CD4-positive, alpha-beta T cell treated with Interferon alpha-2 for 1 hour (primary cell): ENCODE results near the gene SLAMF8.
A peak's percentile ranks its signal among the peaks of the same experiment; 100 is the strongest.

Experiments
- DNase-seq, 2 donors: peaks; one replicate each; pipeline ENCODE4 v3.0.0-alpha.2; 2020 to 2022

SLAMF8 gene

DNA sequence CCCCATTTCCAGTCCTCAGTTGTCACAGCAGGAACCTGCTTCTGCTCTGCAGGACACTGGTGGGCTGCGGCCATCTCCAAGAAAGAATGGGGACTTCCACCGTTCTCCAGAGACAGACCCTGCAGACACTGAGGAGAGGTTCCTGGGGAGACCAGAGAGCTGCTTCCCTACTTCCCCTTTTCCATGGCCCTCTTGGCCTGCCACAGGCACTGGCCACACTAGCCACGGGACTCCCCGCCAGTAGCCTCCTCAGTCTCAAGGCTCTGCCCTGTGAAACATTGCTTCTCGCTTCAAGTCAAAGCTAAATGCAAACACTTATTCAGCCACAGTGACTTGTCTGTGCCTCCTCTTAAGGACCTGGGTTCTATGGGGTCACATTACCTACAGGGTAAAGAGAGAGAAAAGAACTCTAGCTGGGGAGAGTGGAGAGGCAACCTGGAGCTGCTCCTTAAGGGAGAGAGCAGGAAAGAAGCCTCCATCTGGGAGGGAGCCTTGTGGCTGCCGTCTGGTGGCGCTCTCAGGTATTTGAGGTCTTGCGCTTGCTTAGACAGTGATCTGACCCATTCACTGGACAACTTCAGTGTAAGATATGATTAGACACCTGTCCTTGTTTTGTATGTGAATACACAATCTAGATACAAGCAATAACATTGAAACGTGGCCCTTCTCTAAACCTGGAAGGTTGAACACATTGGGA is 5.4 kb upstream of the SLAMF8 start:
- DNase-seq, result no peak

DNA sequence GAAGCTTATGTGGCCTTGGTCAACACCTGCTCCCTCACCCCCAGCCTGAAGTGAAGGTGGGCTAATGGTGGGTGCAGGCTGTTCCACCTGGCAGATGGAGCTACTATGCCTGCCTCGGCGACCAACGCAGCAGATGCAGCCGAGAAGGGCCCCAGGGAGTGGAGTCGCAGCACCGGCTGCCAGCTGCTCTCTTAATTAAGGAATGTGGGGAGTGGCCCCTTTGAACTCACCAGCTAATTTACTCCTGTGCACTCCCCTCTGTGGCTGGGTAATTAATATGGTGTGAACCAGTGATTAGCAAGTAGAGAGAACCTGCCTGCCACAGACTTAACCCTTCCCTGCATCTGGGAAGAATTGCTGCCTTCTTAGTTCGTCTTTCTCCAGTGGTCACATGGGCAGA is 3.3 kb upstream of the SLAMF8 start:
- DNase-seq, result no peak

DNA sequence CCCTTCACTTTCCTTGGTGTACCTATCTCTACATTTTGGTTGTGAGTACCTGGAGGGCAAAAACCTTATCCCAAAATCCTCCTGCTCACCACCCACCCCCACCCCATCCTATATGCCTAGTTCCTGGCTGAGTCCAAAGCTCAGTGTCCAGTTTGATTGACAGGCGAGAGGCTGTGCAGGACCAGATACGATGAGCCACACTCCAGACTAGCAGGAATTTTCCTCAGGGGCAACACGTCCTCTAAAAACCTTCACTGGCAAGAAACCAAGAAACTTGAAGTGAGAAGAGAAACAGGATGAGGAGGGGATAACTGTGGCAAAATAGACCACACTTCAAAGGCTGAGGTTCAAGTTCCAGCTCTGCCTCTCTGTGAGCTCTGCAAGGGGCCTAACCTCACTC is 1.1 kb upstream of the SLAMF8 start:
- no peak for DNase-seq

DNA sequence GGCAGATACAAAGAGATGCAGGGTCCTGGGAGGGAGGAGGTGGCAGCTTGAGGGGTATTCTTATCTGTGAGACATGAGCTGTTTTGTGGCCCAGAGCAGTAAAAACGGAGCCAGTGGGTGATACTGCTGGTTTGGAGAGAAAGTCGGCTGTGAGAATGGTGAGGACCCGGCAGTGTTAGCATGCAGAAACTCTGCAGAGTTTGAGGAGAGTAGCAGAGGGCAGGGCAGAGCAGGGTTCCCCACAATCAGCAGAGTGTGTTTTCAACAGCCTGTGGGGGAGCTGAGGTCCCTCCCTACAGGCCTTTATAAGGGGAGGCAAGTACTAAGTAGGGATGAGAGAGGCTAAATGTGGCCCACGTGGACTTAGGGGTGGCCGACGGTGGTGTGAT is 423 bp downstream of the SLAMF8 start:
- DNase-seq, result peak in 1 of 2 donors; percentile 23

DNA sequence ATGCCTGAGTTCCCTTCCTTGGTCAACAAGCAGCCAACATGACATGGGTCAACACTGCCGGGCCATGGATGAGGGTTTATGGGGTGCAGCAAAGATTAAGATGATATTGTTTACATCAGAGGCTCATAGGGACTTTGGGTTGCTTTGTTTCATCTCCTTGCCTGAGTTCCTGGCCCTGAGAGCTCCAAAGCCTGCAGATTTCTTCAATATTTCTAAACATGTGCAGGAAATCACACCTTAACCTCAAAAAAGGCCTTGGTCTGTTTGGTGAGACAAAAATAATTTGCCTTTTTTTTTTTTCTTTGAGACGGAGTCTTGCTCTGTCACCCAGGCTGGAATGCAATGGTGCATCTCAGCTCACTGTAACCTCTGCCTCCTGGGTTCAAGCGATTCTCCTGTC is 876 bp downstream of the SLAMF8 start:
- DNase-seq, result peak in 1 of 2 donors; percentile 58

DNA sequence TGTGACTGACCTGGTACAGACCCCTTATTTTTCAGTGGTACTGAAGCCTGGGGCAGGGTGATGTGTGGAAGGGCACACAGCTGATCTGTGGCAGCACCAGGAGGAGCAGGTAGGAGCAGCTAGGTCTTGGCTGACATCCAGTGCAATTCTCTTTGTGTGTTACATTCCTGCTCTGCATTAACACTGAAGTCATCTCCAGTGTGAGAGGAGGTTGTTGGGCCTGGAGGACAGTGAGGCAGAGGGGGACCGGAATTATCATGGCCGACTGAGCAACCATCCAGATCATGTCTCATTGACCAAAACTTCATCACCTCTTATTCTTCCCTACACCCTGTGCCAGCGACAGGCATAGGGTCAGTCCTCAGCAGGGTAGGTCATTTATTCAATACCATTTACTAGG is 1.5 kb downstream of the SLAMF8 start:
- DNase-seq, result no peak

DNA sequence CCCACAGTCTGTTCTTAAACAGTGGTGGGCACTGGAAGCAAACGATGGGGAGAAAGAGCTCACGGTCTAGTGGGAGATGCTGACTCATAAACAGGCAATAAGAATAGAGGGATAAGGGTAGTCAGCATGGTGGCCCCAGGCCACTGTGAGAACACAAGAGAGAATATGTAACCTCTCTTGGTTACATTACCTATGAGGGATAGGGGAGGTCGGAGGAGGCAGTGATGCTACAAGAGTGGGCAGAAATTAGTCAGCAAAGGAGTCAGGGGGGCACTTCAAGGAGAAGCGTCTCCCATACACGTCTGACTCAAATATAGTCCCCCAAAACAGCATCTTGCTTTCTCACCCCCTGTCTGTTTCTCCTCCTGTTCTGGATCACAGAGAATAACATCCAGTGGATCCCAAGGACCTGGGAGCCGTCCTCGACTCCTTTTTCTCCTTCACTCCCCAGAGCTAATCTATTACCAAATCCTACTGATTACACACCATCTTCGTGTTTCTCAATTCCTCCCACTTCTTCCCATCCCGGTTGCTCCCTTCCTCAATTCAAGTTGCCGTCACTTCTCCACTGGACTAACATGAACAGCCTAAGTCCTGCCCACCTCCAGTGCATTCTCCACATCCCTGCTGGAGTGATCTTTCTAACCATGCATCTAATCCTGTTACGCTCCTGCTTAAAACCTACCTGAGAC is 2.1 kb downstream of the SLAMF8 start:
- no peak for DNase-seq

DNA sequence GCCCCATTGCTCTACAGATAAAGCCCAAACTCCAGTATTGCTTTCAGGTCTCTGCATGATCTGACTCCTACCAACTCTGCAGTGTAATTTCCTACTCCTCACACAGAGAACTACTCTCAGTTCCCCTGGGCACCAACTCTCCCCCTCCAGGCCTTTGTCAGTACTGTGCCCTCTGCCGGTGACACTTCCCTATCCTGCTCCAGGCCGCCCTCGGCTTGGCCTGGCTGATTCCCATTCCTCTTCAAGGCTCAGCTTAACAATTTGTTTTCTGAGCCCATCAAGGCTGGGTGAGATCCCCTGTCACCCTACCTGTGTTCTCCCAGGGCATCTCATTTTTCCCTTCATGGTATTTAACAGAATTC is 2.6 kb downstream of the SLAMF8 start:
- DNase-seq, result peak; percentile 13 to 54

DNA sequence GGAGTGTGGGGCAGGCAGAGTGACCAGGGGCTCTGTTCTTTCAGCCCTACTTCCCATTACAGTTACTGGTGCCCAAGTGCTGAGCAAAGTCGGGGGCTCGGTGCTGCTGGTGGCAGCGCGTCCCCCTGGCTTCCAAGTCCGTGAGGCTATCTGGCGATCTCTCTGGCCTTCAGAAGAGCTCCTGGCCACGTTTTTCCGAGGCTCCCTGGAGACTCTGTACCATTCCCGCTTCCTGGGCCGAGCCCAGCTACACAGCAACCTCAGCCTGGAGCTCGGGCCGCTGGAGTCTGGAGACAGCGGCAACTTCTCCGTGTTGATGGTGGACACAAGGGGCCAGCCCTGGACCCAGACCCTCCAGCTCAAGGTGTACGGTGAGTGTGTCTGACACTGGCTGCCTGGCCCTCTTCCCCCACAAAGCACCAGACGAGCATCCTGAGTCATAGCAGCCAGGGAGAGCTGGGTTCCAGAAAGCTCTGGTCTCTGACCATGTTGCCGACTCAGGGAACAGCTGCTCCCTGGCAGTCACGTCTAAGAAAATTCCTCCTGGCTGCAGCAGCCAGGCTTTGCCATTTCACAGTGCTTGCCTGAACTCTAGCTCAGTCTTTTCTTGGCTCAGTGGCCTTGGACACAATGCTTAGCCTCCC is 3.3 kb downstream of the SLAMF8 start:
- DNase-seq, result no peak

DNA sequence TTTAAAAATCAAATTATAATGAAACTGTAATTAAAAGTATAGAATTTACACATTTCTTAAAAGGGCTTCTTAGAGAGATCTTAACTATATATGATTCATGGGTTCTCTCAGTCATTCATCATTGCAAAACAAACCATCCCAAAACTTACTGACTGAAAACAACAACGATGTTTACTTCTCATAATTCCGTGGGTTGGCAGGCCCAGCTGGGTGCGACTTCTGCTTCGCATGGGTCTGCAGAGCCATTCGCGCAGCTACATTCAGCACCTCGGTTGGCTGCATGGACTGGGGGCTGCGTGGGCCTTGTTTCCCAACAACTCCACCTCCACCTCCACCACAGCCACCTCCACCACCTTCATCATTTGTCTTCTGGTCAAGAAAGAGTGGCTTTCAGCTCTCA is 4.0 kb downstream of the SLAMF8 start:
- DNase-seq, result no peak

DNA sequence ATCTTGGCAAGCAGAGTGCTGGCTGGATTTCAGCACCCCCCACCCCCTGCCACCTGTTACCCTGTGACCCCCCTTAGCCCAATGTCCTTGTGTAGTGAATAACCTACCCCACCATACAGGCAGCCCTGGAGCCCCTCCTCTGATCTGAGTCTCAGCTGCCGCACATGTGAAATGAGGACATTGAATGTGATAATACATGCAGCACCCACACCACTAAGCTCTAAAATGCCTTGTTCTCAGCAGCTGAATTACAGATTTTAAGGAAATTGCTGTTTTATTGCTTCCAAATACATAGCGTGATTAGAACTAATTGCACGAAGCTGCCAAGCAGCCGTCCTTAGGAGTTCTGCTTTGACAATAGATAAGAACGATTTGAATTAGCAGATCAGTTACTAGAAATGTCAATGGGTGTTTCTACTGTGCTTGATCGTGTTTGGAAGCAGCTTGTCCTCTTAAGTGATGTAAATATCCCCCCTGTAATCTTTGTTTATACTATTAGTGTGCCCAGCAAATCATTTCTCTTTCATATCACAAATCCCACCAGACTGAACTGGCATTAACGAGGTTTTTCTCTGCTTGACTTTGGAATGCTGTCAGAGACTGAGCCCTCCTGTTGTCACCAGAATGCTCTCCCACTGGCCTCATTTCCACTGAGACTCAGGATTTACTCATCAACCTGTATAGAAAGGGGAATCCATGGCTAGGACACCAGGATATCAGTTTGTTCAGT is 4.9 kb downstream of the SLAMF8 start:
- no peak for DNase-seq

DNA sequence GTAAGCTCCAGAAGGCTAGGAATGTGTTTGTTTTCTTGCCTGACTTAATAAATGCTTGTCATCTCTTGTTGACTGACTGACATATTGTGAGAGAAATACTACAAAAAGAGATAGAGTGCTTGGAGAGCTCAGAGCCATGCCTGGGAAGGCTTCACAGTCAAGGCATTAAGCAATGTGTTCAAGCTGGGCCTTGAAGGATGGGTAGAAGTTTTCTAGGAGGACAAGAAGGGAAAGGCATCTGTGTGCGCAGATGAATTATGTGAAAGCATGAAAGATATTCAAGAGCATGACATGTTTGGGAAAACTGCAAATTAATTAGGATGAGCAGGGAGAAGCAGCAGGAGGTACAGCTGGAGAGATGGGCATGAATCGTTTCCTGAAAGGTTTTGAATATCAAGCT is 5.6 kb downstream of the SLAMF8 start:
- no peak for DNase-seq

DNA sequence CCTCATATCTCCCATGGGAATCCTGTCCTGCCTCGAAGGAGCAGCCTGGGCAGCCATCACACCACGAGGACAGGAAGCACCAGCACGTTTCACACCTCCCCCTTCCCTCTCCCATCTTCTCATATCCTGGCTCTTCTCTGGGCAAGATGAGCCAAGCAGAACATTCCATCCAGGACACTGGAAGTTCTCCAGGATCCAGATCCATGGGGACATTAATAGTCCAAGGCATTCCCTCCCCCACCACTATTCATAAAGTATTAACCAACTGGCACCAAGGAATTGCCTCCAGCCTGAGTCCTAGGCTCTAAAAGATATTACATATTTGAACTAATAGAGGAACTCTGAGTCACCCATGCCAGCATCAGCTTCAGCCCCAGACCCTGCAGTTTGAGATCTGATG is 8.7 kb downstream of the SLAMF8 start:
- no peak for DNase-seq

DNA sequence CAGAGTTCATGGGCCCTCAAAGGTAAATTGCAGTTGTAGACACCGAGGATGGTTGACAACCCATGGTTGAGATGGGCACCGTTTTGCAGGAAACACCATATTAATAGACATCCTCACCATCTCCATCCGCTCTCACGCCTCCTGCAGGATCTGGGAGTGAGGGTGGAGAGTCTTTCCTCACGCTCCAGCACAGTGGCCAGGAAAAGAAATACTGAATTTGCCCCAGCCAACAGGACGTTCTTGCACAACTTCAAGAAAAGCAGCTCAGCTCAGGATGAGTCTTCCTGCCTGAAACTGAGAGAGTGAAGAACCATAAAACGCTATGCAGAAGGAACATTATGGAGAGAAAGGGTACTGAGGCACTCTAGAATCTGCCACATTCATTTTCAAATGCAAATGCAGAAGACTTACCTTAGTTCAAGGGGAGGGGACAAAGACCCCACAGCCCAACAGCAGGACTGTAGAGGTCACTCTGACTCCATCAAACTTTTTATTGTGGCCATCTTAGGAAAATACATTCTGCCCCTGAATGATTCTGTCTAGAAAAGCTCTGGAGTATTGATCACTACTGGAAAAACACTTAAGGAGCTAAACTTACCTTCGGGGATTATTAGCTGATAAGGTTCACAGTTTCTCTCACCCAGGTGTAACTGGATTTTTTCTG is 9.3 kb downstream of the SLAMF8 start:
- no peak for DNase-seq

DNA sequence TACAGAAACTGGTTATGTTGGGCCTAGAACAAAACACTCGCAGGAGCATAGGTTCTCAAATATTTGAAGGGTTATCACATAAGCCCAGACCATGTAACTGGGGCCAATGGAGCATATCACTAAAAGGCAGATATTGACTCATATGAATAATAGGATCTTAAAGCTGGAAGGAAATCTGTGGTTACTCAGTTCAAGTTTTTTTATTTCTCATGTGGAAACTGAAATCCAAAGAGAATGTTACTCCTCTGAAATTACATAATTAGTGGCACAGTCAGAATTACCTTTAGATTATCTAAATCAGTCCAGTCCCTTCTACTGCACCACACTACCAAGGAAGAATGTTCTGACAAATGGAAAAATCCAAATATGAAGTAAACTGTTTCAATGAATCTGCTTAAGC is 12.0 kb downstream of the SLAMF8 start:
- DNase-seq, result no peak

DNA sequence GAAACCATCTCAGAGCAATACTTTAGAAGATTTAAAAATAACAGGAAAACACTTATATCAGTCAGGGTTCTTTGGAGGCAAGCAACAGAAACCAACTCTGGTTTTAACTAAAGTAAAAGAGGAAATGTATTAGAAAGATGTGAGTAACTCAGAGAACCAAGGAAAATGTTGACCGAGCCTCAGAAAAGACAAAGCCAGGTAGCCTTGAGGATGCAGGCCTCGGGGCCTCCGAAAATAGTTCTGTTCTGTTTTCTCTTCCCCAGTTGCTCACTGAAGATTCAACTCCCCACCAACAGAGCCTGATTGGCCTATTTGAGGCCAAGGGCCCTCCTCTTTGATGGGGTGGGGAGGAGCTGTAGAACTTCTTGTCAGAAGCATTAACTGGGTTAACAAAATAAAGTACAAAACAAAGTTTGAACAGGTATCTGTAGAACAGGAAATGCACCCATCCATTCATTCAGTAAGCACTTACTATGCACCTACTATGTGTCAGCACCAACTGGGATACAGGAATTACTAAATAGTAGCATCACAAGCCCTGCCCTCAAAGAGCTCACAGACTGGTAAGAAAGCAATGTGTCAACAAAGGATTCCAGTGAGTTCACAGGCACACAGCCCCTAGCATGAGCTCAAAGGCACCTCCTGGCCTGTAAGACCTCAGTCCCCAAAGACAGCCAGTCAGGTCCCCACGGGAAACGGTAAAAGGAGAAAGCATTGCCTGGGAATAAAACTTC is 12.6 kb downstream of the SLAMF8 start:
- DNase-seq, result no peak

DNA sequence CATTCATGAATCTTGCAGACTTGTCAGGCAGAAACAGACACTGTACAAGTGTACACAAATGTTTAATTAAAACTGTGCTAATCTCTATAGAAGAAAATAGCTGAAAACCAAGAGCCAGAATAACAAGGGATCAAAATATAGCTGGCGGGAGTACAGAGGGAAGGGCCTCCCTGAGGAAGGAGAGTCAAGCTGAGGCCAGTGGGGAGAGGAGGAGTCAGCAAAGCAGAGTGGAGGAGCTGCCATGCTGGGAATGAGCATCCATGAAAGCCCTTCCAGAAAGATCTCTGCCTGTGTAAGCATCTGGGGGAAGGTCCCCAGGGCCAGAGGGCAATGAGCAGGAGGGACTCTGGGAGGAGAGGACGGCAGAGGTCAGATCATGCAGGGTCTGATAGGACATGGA is 15.1 kb downstream of the SLAMF8 start:
- no peak for DNase-seq

DNA sequence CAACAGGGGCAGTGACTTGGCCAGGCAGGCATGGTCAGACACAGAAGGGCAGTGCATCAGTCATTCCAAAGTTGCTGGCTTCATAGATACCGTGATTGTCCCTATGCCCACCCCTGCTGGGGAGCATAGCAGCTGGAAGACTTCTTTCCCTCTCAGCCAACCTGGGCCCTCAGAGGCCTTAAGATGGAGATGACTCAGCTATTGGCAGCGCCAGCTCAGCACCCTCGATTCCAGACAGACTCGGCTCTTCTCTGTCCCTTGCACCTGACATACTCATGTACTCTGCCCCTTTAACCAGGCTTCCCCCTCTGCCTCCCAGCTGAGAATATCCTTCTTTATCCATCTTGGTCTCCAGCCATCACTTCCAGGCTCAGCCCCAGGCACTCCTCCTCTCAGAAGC is 16.8 kb downstream of the SLAMF8 start:
- DNase-seq, result no peak

DNA sequence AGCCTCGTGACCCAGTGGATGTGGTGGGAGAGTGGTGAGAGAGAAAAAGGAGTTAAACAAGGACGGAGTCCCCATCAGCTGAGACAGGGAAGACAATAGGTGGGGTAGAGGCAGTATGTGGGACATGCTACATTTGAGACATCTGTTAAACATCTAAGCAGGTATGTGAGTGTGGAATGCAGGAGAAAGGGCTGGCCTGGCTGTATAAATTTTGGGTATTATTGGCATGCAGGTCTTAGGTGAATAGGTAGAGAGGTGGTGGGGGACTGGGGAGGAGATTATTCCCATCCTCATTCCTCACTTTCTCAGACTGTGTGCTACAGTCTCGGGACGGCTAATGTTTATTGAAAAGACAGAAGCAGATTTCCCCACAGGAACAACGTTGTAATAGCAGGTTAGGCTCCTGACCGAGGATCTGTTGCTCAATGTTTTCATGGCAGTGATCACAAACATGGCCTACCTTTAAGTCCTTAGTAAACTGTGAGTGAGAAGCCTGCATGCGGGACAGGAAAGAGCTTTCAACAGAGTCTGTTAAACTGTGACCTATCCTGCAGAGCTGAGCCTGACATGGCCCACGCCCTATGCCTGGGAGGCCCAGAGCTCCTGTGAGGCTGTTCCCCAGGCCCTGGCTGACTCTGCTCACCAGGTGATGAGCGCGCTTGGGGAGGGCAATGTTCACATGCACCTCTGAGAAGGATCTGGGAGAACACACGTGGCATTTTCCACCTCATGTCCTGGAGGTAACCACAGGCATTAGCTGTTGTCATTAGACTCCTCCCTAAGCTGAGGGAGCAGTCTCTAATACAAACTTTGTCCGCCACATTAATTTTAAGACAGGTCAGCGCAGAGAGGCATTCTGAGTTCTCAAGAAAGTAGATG is 19.3 kb downstream of the SLAMF8 start:
- DNase-seq, result no peak

DNA sequence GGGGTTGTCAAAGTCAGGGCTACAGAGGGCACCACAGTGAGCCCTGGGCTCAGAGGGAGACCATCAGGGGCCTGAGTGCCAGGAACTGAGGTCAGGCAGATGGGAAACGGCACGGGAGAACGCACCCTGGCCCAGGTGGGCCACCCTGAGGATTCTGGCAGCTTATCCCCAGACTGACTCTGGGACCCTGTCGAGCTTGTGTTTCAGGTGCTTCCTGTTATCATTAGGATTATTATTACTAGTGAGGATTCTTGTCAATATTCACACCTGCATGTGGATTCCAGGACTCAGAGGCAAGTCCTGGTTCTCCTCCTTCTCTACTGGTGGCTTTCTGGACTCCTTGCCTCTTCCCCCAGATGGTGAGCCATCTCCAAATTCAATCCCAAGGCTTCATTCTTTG is 20.6 kb downstream of the SLAMF8 start:
- DNase-seq, result no peak

DNA sequence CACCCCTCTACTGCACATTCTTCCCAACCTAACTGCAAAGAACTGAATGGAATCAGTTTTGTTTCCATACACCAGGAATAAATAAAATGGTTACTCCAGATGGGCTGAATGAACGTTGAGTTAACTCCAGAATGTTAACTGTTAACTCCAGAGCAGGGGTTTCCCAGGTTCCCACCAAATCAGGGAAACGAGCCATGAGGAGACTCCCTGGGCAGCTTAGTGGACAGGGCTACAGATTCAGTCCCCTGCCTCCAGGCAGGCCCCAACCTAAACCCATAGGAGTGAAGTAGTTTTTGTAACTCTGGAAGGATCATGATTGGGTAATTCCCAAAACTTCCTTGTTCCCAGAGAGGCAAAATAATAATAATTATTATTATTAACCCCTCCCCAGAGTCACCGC is 21.7 kb downstream of the SLAMF8 start:
- DNase-seq, result no peak
